ENCODE measurements around the gene NCKAP1.

NCKAP1 gene

DNA sequence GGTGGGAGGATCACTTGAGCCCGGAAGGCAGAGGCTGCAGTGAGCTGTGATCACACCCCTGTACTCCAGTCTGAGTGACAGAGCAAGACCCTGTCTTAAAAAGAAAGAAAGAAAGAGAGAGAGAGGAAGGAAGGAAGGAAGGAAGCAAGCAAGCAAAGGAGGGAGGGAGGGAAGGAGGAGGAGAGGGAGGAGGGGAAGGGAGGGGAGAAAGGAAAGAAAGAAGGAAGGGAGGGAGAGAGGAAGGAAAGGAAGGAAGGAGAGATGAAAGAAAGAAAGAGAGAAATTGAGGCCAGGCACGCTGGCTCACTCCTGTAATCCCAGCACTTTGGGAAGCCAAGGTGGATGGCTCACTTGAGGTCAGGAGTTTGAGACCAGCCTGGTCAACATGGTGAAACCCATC lies 2.3 kb upstream of the NCKAP1 start:
- H3K27ac ChIP-seq (replicated peaks): no peak overlapping the region
- no peak overlapping the region for H3K4me3 ChIP-seq (replicated peaks; ENCODE audit: insufficient read depth, low read length)
- no peak for DNase-seq (ENCODE audit: low read depth in 1 of 2, low spot score in 1 of 2)
- H3K27me3 ChIP-seq (ENCODE audit: insufficient read depth, poor library complexity, severe bottlenecking): peaks cover 41% of the 10 kb centered on the region
- TF ChIP-seq GABPA (IDR thresholded peaks at IDR 0.05; ENCODE audit: low read depth) (no peak), POLR2AphosphoS5 (IDR thresholded peaks at IDR 0.05; ENCODE audit: low read depth) (no peak), SPI1 (IDR thresholded peaks at IDR 0.05; ENCODE audit: borderline replicate concordance, low read depth) (no peak)
- TF ChIP-seq, protein P1, sequence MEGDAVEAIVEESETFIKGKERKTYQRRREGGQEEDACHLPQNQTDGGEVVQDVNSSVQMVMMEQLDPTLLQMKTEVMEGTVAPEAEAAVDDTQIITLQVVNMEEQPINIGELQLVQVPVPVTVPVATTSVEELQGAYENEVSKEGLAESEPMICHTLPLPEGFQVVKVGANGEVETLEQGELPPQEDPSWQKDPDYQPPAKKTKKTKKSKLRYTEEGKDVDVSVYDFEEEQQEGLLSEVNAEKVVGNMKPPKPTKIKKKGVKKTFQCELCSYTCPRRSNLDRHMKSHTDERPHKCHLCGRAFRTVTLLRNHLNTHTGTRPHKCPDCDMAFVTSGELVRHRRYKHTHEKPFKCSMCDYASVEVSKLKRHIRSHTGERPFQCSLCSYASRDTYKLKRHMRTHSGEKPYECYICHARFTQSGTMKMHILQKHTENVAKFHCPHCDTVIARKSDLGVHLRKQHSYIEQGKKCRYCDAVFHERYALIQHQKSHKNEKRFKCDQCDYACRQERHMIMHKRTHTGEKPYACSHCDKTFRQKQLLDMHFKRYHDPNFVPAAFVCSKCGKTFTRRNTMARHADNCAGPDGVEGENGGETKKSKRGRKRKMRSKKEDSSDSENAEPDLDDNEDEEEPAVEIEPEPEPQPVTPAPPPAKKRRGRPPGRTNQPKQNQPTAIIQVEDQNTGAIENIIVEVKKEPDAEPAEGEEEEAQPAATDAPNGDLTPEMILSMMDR (IDR thresholded peaks at IDR 0.05; ENCODE audit: insufficient read depth, low read length): no peak
- TF ChIP-seq, protein P2, sequence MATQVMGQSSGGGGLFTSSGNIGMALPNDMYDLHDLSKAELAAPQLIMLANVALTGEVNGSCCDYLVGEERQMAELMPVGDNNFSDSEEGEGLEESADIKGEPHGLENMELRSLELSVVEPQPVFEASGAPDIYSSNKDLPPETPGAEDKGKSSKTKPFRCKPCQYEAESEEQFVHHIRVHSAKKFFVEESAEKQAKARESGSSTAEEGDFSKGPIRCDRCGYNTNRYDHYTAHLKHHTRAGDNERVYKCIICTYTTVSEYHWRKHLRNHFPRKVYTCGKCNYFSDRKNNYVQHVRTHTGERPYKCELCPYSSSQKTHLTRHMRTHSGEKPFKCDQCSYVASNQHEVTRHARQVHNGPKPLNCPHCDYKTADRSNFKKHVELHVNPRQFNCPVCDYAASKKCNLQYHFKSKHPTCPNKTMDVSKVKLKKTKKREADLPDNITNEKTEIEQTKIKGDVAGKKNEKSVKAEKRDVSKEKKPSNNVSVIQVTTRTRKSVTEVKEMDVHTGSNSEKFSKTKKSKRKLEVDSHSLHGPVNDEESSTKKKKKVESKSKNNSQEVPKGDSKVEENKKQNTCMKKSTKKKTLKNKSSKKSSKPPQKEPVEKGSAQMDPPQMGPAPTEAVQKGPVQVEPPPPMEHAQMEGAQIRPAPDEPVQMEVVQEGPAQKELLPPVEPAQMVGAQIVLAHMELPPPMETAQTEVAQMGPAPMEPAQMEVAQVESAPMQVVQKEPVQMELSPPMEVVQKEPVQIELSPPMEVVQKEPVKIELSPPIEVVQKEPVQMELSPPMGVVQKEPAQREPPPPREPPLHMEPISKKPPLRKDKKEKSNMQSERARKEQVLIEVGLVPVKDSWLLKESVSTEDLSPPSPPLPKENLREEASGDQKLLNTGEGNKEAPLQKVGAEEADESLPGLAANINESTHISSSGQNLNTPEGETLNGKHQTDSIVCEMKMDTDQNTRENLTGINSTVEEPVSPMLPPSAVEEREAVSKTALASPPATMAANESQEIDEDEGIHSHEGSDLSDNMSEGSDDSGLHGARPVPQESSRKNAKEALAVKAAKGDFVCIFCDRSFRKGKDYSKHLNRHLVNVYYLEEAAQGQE (IDR thresholded peaks at IDR 0.05; ENCODE audit: insufficient replicate concordance, low read depth): no peak

DNA sequence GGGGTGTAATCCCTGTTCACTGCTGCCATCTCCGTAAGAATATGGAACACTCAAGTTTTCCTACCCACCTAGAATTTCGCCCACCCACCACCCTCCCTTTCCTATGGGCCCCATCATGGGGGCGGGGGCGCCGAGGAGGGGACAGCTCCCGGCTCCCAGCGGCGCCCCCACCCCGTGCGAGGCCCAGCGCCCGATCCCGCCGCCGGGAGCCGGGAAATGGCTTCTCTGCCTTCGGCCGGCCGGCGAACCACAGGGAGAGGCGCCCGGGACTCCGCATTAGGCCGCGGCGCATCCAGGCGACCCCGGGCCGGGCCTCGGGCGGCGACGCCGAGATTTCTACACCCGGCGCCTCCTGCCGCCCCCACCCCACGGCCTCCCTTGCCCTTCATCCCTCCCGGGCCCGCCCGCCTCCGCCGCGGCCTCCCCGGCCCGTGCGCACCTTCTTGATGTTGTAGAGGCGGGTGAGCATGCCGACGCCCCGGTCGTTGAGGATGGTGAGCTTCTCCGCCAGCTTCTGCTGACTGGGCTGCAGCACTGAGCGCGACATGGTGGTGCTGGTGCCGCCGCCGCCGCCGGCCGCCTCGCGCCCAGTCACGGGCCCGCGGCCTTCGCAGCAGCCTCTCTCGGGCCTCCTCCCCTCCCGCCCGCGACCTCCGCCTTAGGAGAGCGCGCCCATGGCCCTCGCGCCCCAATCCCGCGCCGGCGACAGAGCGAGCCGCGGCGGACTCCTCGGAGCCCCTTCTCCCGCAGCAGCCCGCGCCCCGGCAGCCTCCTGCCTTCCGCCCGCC lies 510 bp downstream of the NCKAP1 start:
- peaks cover 60% of the 10 kb centered on the region for H3K27me3 ChIP-seq (ENCODE audit: insufficient read depth, poor library complexity, severe bottlenecking)
- TF ChIP-seq, protein P2 (IDR thresholded peaks at IDR 0.05; ENCODE audit: insufficient replicate concordance, low read depth): no peak
- DNase-seq (ENCODE audit: low read depth in 1 of 2, low spot score in 1 of 2): peak in 1 of 2 experiments; percentile 24
- H3K4me3 ChIP-seq (replicated peaks; ENCODE audit: insufficient read depth, low read length): peak overlapping the region; percentile 18
- H3K27ac ChIP-seq (replicated peaks): no peak overlapping the region

DNA sequence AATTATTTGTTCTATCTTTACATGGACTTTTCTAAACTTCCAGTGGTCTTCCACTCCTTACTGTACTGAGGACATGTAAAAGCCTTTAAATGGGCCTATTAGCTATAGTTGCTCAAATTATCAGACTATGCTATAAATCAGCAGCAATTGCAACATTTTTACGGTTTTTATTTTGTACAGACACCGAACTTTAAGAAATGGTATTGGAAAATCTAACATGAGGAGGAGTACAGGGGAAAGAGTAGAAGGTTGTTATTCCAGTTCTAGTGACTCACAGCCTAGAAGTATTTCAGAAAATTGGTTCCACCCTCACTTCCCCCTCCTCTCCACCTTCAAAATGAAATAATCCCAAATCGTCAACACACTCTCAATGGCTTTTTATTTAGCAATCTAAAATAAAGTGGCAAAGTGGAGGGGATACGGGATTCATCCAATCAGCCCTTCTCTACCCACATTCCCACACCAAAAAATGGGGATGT lies 1.1 kb downstream of the NCKAP1 start:
- no peak overlapping the region for H3K4me3 ChIP-seq (replicated peaks; ENCODE audit: insufficient read depth, low read length)
- peaks cover 59% of the 10 kb centered on the region for H3K27me3 ChIP-seq (ENCODE audit: insufficient read depth, poor library complexity, severe bottlenecking)
- H3K27ac ChIP-seq (replicated peaks): no peak overlapping the region
- TF ChIP-seq, protein P1 (IDR thresholded peaks at IDR 0.05; ENCODE audit: insufficient read depth, low read length): no peak
- no peak for TF ChIP-seq SPI1 (IDR thresholded peaks at IDR 0.05; ENCODE audit: borderline replicate concordance, low read depth)
- no peak for TF ChIP-seq GABPA (IDR thresholded peaks at IDR 0.05; ENCODE audit: low read depth)
- TF ChIP-seq, protein P2 (IDR thresholded peaks at IDR 0.05; ENCODE audit: insufficient replicate concordance, low read depth): no peak
- no peak for TF ChIP-seq POLR2AphosphoS5 (IDR thresholded peaks at IDR 0.05; ENCODE audit: low read depth)
- no peak for DNase-seq (ENCODE audit: low read depth in 1 of 2, low spot score in 1 of 2)
